ENCODE data around the gene IFFO2. TPM values are rescaled to one million over a fixed set of nuclear protein-coding genes. Genes with fewer than 3 reads are reported as not detected.
A peak's percentile ranks its signal among the peaks of the same experiment; 100 is the strongest.

The IFFO2 gene
- total and polyA plus RNA-seq, 2 donors (not counting 1 experiment from before 2014, with no cell fraction given): 16.8 to 19.2 TPM

DNA sequence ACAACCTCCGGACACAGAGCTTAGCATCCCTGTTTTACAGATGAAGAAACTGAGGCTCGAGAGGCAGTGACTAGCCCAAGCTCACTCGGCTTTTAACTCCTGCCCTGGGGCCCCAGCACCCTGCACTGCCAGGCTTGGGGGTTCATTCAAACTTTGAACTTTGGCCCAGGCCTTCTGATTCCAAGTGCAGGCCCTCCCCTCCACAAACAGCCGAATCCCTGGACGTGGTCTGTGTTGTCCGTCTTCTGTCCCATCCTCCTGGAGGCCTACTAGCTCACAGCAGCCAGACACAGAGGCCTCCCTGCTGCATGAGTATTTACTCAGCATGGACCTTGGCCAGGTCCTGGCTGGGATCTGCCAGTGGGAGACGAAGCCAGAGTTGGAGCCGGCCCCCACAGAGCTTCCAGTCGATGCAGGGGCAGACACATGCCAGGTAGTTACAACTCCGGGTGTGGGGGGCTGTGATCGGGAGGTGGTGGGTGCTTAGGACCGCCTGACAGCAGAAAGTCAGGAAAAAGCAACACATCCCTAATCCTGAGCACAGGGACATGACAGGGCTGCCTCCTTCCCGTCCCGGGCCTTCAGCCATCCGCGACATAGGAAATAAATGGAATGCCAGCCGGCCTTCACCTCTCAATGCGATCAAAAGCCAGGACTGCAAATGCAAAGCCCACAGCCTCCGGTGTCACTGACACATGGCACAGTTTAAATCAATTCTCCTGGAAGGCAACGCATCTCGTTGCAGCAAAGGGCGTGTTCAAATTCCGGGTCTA lies 7.4 kb downstream of the IFFO2 start:
- peaks cover 89 to 96% of the 10 kb centered on the region in 2 donors for H3K4me1 ChIP-seq (ENCODE audit: control insufficient read depth in 2 of 2, insufficient read depth in 2 of 2, low read length in 2 of 2)
- H3K4me1 Mint-ChIP-seq: peaks cover 92% of the 10 kb centered on the region
- POLR2A ChIA-PET: interaction anchor here (0.8 to 3.8 kb wide), 2 partner anchors 22 to 41 kb away, joined by 3 to 37 read pairs; no protein-coding TSS in a partner anchor
- no peaks in the 10 kb centered on the region for H3K27me3 ChIP-seq (replicated peaks in 1 of 4; ENCODE audit: control extremely low read depth in 1 of 4, control insufficient read depth in 3 of 4, insufficient read depth in 4 of 4, low read length in 3 of 4)
- peak overlapping the region; percentile 37 for H2AFZ ChIP-seq (ENCODE audit: insufficient read depth, low read depth, low read length, poor library complexity, severe bottlenecking)
- peaks cover 43% of the 10 kb centered on the region for H4K20me1 ChIP-seq (ENCODE audit: control insufficient read depth, insufficient read depth, low read length, poor library complexity, severe bottlenecking)
- peak overlapping the region; percentile 68 for H3K9ac ChIP-seq (ENCODE audit: low read length)
- peak overlapping the region; percentile 98 for H3K27ac Mint-ChIP-seq
- H3K4me2 ChIP-seq (replicated peaks; ENCODE audit: low read depth, low read length, poor library complexity, severe bottlenecking): peak overlapping the region; percentile 78
- intact Hi-C loops (cut with micrococcal nuclease): no loop called here
- DNase-seq (no peak), ATAC-seq (ENCODE audit: low read depth) (no peak)
- H3K27ac ChIP-seq (ENCODE audit: low read length in 2 of 2): peak overlapping the region; percentile 97 to 100
- H3K36me3 ChIP-seq (replicated peaks in 1 of 2; ENCODE audit: control extremely low read depth in 1 of 2, control insufficient read depth in 1 of 2, extremely low read depth in 1 of 2, insufficient read depth in 2 of 2, low read length in 1 of 2): no peaks in the 10 kb centered on the region
- CTCF ChIA-PET: interaction anchor here (1.1 to 12.4 kb wide), 9 partner anchors 21 to 65 kb away, joined by 3 to 157 read pairs (median 8); partner anchors contain the start of gene ALDH4A1
- H3K9me3 ChIP-seq (ENCODE audit: control extremely low read depth in 1 of 3, control insufficient read depth in 2 of 3, insufficient read depth in 1 of 3, low read length in 2 of 3): no peaks in the 10 kb centered on the region
- peak overlapping the region; percentile 85 for H3K4me3 Mint-ChIP-seq
- H3K79me2 ChIP-seq (ENCODE audit: control insufficient read depth, insufficient read depth, low read length): peaks cover 95% of the 10 kb centered on the region
- 72% methylated on average over 19 of the region's 23 CpGs for WGBS (ENCODE audit: insufficient coverage)
- no peaks in the 10 kb centered on the region for H3K27me3 Mint-ChIP-seq
- H3K9me3 Mint-ChIP-seq (ENCODE audit: insufficient read depth): no peaks in the 10 kb centered on the region
- H3K4me3 ChIP-seq (ENCODE audit: control extremely low read depth in 1 of 5, extremely low read depth in 1 of 5, insufficient read depth in 1 of 5, low read depth in 2 of 5, low read length in 4 of 5): peak overlapping the region in 3 of 5 experiments; percentile 47 to 64 (median 58)
- TF ChIP-seq, protein P1, sequence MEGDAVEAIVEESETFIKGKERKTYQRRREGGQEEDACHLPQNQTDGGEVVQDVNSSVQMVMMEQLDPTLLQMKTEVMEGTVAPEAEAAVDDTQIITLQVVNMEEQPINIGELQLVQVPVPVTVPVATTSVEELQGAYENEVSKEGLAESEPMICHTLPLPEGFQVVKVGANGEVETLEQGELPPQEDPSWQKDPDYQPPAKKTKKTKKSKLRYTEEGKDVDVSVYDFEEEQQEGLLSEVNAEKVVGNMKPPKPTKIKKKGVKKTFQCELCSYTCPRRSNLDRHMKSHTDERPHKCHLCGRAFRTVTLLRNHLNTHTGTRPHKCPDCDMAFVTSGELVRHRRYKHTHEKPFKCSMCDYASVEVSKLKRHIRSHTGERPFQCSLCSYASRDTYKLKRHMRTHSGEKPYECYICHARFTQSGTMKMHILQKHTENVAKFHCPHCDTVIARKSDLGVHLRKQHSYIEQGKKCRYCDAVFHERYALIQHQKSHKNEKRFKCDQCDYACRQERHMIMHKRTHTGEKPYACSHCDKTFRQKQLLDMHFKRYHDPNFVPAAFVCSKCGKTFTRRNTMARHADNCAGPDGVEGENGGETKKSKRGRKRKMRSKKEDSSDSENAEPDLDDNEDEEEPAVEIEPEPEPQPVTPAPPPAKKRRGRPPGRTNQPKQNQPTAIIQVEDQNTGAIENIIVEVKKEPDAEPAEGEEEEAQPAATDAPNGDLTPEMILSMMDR (IDR thresholded peaks at IDR 0.05): no peak
- TF ChIP-seq EZH2 (IDR thresholded peaks at IDR 0.05; ENCODE audit: borderline replicate concordance, insufficient read depth, low read depth, low read length, poor library complexity, severe bottlenecking): no peak
